Osteoblast (primary cell): ENCODE measurements around the gene SLC27A5. TPM values are rescaled to one million over a fixed set of nuclear protein-coding genes. Genes with fewer than 3 reads are reported as not detected.

Experiments
- small RNA-seq: library from RNA; depleted of rRNA; stranded (forward); fragments of <200 nt; gene quantifications from one replicate; pipeline ENCODE3, GENCODE V24; 2012
- total RNA-seq: library from RNA; depleted of rRNA; stranded (reverse); fragments of >200 nt; gene quantifications from 2 replicates; pipeline ENCODE4 v1.2.3, GENCODE V29; 2012

The SLC27A5 gene
- total RNA-seq, 1 donor, result 6.5 TPM

Small RNAs within 50 kb of the gene (small RNA-seq; reads per million reads assigned to genes)
- gene MIR6807 (0.82 reads per million, percentile 14 among the genes with 10 or more reads in this experiment), gene RN7SL525P (not detected), gene RN7SL693P (not detected), gene RNU6-1337P (not detected)

Other genes starting within 250 kb of the SLC27A5 start
- 8.7 and 8.8 TPM in 2 replicates for gene ZNF8, start 233.0 kb downstream of the SLC27A5 start, total RNA-seq
- gene ERVK3-1, start 206.6 kb downstream of the SLC27A5 start, total RNA-seq, result 23.9 and 29.3 TPM in 2 replicates
- 2.5 and 3.5 TPM in 2 replicates for gene ZSCAN22, start 185.0 kb downstream of the SLC27A5 start, total RNA-seq
- gene A1BG, start 158.5 kb downstream of the SLC27A5 start, total RNA-seq, result 1.1 and 1.5 TPM in 2 replicates
- 1.2 and 1.4 TPM in 2 replicates for gene ZNF497, start 149.2 kb downstream of the SLC27A5 start, total RNA-seq
- 4.4 and 4.7 TPM in 2 replicates for gene ZNF837, start 131.0 kb downstream of the SLC27A5 start, total RNA-seq
- 1,166 and 1,239 TPM in 2 replicates for gene RPS5, start 124.7 kb downstream of the SLC27A5 start, total RNA-seq
- not detected in 2 replicates for gene RNF225, start 116.3 kb downstream of the SLC27A5 start, total RNA-seq
- gene ZNF584, start 103.3 kb downstream of the SLC27A5 start, total RNA-seq, result 20.6 and 25.7 TPM in 2 replicates
- gene ZNF132, start 71.8 kb downstream of the SLC27A5 start, total RNA-seq, result 8.8 and 10.1 TPM in 2 replicates
- gene ZNF324B, start 60.4 kb downstream of the SLC27A5 start, total RNA-seq, result 10.5 and 11.8 TPM in 2 replicates
- gene ZNF324, start 44.9 kb downstream of the SLC27A5 start, total RNA-seq, result 16.2 and 20.6 TPM in 2 replicates
- gene ZNF446, start 35.6 kb downstream of the SLC27A5 start, total RNA-seq, result 14.1 and 18.1 TPM in 2 replicates
- 6.9 and 8.5 TPM in 2 replicates for gene ZBTB45, start 7.8 kb upstream of the SLC27A5 start, total RNA-seq
- gene TRIM28, start 32.1 kb upstream of the SLC27A5 start, total RNA-seq, result 224 and 248 TPM in 2 replicates
- gene CHMP2A, start 43.1 kb upstream of the SLC27A5 start, total RNA-seq, result 98.1 and 106 TPM in 2 replicates
- gene UBE2M, start 46.6 kb upstream of the SLC27A5 start, total RNA-seq, result 54.6 and 56.6 TPM in 2 replicates
- gene MZF1, start 61.3 kb upstream of the SLC27A5 start, total RNA-seq, result 22.7 and 23.9 TPM in 2 replicates